ENCODE measurements around the gene MND1.
"Not testable (repeated sequence)": the region's sequence is repeated elsewhere in the genome, so short reads cannot be mapped to it uniquely, and the experiment has no call there.

MND1 gene

GRCh38 chr4:153447175-153447905 lies 102.9 kb downstream of the MND1 start:
- peak; percentile 28 for DNase-seq

- DNase-seq: peak; percentile 37
Observed at GRCh38 chr4:153448003-153448731, 103.7 kb downstream of the MND1 start.

- no peak for DNase-seq
Observed at GRCh38 chr4:153449338-153449737, 104.8 kb downstream of the MND1 start.

- no peak for DNase-seq
Observed at GRCh38 chr4:153450544-153450917, 106.0 kb downstream of the MND1 start.

- DNase-seq: not testable (repeated sequence)
Observed at GRCh38 chr4:153451145-153451544, 106.7 kb downstream of the MND1 start.

GRCh38 chr4:153451911-153452657 lies 107.6 kb downstream of the MND1 start:
- DNase-seq: no peak

GRCh38 chr4:153452658-153453378 lies 108.3 kb downstream of the MND1 start:
- no peak for DNase-seq

GRCh38 chr4:153453402-153453801 lies 108.9 kb downstream of the MND1 start:
- no peak for DNase-seq

GRCh38 chr4:153458969-153459368 lies 114.5 kb downstream of the MND1 start:
- DNase-seq: no peak

- DNase-seq: not testable (repeated sequence)
Observed at GRCh38 chr4:153461549-153461948, 117.1 kb downstream of the MND1 start.

GRCh38 chr4:153464068-153464467 lies 119.6 kb downstream of the MND1 start:
- no peak for DNase-seq
